ENCODE results near the gene RUSC2.
"Not testable (repeated sequence)": the region's sequence is repeated elsewhere in the genome, so short reads cannot be mapped to it uniquely, and the experiment has no call there.

The RUSC2 gene

DNA sequence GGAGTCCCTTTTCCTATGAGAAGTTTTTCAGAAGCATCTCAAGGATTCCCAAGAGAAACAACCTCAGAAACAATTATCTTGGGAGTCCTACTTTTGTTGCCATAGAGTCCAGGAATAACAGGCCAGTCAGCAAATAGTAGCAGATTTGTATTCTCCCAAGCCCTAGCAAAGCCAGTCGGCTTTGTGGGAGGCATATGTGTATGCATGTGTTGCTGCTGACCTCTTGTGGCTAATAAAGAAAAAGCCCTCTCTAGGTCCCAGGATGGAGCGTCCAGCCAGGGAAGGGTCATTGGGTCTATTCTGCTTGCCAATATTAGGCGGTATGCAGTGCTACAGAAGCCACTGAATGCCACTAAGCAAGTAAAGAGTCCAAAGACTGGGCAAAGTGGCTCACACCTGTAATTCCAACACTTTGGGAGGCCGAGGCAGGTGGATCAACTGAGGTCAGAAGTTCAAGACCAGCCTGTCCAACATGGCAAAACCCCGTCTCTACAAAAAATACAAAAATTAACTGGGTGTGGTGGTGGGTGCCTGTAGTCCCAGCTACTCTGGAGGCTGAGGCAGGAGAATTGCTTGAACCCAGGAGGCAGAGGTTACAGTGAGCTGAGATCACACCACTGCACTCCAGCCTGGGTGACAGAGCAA is 12.6 kb upstream of the RUSC2 start:
- not testable (repeated sequence) for H3K4me1 ChIP-seq (ENCODE audit: control insufficient read depth, insufficient read depth, low read length, unreplicated experiment); H3K27me3 ChIP-seq (ENCODE audit: insufficient read depth, low read length); H3K79me2 ChIP-seq (ENCODE audit: control insufficient read depth, insufficient read depth, low read length, unreplicated experiment); H2AFZ ChIP-seq (ENCODE audit: low read length, unreplicated experiment); H3K4me3 ChIP-seq (ENCODE audit: low read depth, low read length); H3K36me3 ChIP-seq (ENCODE audit: insufficient read depth, low read length); H3K27ac ChIP-seq (ENCODE audit: low read depth, low read length)

DNA sequence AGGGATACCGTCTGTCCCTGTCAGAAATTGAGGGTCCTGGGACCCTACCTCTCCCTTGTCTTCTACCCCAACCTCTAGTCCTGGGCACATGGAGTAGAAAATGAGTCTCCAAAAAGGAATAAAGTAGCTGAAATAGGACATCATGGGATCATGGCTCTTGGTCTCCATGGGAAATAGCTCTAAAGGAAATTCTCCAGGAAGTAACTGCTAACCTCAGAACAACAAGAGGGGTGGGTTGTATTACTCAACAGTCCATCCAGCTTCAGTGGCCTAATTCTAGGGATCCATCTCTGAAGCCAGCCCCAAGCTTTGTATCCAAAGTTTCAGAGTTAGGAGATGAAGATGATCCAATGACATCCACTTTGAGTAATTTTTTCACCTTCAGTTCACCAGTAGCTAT is 11.0 kb upstream of the RUSC2 start:
- Histone ChIP-seq H3K79me2 (ENCODE audit: control insufficient read depth, insufficient read depth, low read length, unreplicated experiment) (no peaks in the 10 kb centered on the region), H3K4me1 (ENCODE audit: control insufficient read depth, insufficient read depth, low read length, unreplicated experiment) (peaks cover 11% of the 10 kb centered on the region), H3K4me3 (ENCODE audit: low read depth, low read length) (no peak overlapping the region), H3K36me3 (ENCODE audit: insufficient read depth, low read length) (no peaks in the 10 kb centered on the region), H3K27ac (ENCODE audit: low read depth, low read length) (no peak overlapping the region), H2AFZ (ENCODE audit: low read length, unreplicated experiment) (no peak overlapping the region), H3K27me3 (ENCODE audit: insufficient read depth, low read length) (no peaks in the 10 kb centered on the region)

DNA sequence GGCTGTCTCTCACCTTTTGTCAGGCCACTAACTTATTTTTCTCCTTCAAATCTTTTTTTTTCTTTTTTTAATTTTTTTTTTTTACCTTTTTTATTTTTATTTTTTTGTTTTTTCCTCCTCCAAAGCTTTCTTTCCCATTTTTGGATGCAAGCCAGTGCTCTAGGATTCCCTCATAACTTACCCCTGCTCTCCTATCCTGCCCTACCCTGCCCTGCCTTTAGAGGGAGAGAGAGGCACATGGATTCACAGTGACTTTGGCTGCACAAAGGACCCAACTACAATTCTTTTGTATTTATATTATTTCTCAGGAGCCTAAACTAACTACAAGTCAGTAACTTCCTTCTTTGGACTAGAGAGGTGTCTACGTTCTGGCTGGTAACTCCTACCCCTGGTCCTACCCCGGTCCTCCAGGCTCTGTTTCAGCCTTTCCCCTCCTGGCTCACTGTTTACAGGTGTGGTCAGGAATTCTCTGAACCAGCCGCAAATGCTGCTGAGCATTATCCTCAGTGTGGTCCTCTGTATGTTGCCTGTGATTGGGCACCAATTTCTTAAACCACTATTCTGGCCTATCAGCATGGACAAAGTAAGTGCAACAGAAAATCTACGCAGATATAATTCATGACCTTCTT is 8.4 kb upstream of the RUSC2 start:
- Histone ChIP-seq H3K4me1 (ENCODE audit: control insufficient read depth, insufficient read depth, low read length, unreplicated experiment) (peaks cover 20% of the 10 kb centered on the region), H3K4me3 (ENCODE audit: low read depth, low read length) (no peak overlapping the region; the same call in 1 of the 2 replicates), H2AFZ (ENCODE audit: low read length, unreplicated experiment) (peak overlapping the region; percentile 77), H3K79me2 (ENCODE audit: control insufficient read depth, insufficient read depth, low read length, unreplicated experiment) (no peaks in the 10 kb centered on the region), H3K36me3 (ENCODE audit: insufficient read depth, low read length) (no peaks in the 10 kb centered on the region), H3K27ac (ENCODE audit: low read depth, low read length) (no peak overlapping the region), H3K27me3 (ENCODE audit: insufficient read depth, low read length) (no peaks in the 10 kb centered on the region)

DNA sequence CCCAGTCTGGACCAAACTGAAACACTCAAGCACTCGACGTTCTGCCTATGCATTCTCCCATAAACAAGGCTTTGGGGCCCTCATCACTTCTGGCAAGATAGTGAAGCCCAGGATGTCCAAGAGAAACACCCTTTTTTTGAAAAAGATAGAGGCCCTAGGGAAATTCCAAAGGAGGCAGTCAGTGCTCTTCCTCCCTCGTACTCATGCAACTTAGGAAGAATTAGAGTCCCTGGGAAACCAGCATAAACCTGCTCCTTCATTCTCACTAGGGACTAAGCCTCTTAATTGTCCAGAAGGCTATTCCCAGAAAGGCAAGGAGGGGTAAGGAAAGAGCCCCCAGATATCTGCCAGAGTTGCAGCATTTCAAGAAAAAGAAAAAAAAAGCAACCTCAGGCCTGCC is 7.8 kb upstream of the RUSC2 start:
- Histone ChIP-seq H3K27ac (ENCODE audit: low read depth, low read length) (no peak overlapping the region), H3K79me2 (ENCODE audit: control insufficient read depth, insufficient read depth, low read length, unreplicated experiment) (no peaks in the 10 kb centered on the region), H3K36me3 (ENCODE audit: insufficient read depth, low read length) (no peaks in the 10 kb centered on the region), H2AFZ (ENCODE audit: low read length, unreplicated experiment) (peak overlapping the region; percentile 77), H3K4me1 (ENCODE audit: control insufficient read depth, insufficient read depth, low read length, unreplicated experiment) (peaks cover 20% of the 10 kb centered on the region), H3K27me3 (ENCODE audit: insufficient read depth, low read length) (no peaks in the 10 kb centered on the region), H3K4me3 (ENCODE audit: low read depth, low read length) (no peak overlapping the region; the same call in 1 of the 2 replicates)

DNA sequence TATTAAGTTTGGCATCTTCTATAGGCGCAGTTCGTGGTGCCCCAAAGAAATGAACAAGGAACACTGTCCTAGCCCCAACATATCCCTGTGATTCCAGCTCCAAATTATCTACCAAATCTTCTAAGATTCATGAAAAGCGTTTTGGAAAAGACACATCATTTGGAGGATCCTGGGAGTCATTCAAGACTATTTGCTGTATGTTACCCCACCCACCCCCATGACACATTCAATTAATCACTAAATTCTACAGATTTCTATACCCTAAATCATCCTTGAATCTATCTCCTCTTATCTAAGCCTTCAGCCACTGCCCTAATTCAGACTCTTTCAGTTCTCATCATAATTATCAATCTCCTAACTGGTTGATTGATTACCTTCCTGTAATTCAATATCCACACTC is 5.5 kb upstream of the RUSC2 start:
- Histone ChIP-seq H3K4me1 (ENCODE audit: control insufficient read depth, insufficient read depth, low read length, unreplicated experiment) (peaks cover 32% of the 10 kb centered on the region), H3K27ac (ENCODE audit: low read depth, low read length) (no peak overlapping the region), H3K36me3 (ENCODE audit: insufficient read depth, low read length) (no peaks in the 10 kb centered on the region), H2AFZ (ENCODE audit: low read length, unreplicated experiment) (no peak overlapping the region), H3K4me3 (ENCODE audit: low read depth, low read length) (no peak overlapping the region), H3K27me3 (ENCODE audit: insufficient read depth, low read length) (no peaks in the 10 kb centered on the region), H3K79me2 (ENCODE audit: control insufficient read depth, insufficient read depth, low read length, unreplicated experiment) (peaks cover 15% of the 10 kb centered on the region)

DNA sequence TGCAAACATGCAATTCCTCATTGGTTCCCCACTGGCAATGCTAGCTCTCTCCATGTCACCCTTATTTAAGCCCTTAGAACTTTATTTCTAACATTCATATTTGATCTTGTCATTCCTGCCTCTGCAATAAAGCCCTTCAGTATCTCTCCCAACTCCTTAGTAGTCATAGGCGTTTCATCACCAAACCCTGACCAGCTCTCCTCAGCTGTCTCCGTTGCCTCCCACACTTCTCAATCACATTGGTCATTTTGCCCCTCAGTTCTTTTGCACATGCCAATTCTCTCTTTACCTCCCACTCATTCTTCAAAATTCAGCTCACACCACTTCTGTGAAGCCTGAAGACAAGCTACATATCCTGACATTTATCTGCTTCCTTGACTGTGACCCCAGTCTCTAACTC is 2.8 kb upstream of the RUSC2 start:
- Histone ChIP-seq H3K27me3 (ENCODE audit: insufficient read depth, low read length) (no peaks in the 10 kb centered on the region), H3K27ac (ENCODE audit: low read depth, low read length) (no peak overlapping the region), H3K4me1 (ENCODE audit: control insufficient read depth, insufficient read depth, low read length, unreplicated experiment) (peaks cover 27% of the 10 kb centered on the region), H2AFZ (ENCODE audit: low read length, unreplicated experiment) (no peak overlapping the region), H3K4me3 (ENCODE audit: low read depth, low read length) (no peak overlapping the region), H3K79me2 (ENCODE audit: control insufficient read depth, insufficient read depth, low read length, unreplicated experiment) (peaks cover 37% of the 10 kb centered on the region), H3K36me3 (ENCODE audit: insufficient read depth, low read length) (no peaks in the 10 kb centered on the region)

DNA sequence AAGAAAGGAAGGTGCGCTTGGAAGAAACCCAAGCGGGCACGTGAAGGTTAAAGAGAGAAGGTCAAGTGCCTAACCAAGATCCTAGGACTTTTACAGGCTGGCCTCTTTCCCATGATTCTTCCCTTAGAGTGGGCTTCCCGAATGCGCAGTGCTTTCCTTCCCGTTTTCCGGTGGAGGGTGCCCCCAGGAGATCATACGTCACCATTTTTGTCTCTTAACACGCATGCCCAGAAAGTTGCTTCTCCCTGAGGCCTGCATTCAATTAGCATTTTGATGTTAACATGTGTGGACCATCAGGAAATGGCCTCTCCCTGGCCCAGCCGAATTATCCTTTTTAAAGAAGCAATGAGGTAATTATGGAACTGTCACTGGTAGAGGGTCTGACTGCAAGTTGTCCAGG is 1.9 kb upstream of the RUSC2 start:
- H3K4me1 ChIP-seq (ENCODE audit: control insufficient read depth, insufficient read depth, low read length, unreplicated experiment): peaks cover 22% of the 10 kb centered on the region
- peak overlapping the region; percentile 53 for H2AFZ ChIP-seq (ENCODE audit: low read length, unreplicated experiment)
- H3K27ac ChIP-seq (ENCODE audit: low read depth, low read length): no peak overlapping the region
- H3K4me3 ChIP-seq (ENCODE audit: low read depth, low read length): peak overlapping the region; percentile 95; the same call in 1 of the 2 replicates
- peaks cover 46% of the 10 kb centered on the region for H3K79me2 ChIP-seq (ENCODE audit: control insufficient read depth, insufficient read depth, low read length, unreplicated experiment)
- no peaks in the 10 kb centered on the region for H3K36me3 ChIP-seq (ENCODE audit: insufficient read depth, low read length)
- H3K27me3 ChIP-seq (ENCODE audit: insufficient read depth, low read length): no peaks in the 10 kb centered on the region

DNA sequence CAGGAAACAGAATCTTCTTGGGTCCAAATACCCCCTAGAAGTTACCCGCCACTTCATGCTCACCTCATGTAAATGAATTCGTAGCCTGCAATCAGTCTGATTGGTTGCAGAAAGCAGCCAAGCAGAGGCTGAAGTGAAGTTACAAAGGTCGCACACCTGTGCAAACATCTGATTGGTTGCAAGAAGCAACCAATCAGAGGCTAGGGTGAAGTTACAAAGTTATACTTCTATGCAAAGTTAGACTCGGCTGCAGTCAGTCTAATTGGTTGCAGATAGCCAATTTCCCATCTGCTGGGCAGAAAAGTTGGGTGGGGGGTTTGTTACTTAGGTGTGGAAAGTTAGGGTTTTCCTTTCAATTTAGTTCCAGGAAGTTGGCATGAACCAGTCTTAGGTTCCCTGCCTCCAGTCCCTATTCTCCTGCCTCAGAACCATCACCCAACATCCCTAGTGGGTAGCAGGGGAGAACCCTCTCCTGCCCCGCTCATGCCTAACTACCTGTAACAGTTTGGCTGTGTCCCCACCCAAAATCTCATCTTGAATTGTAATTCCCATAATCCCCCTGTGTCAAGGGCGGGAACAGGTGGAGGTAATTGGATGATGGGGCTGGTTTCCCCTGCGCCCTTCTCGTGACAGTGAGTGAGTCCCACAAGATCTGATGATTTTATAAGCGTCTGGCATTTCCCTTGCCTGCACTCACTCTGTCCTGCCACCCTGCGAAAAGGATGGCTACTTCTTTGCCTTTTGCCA is 1.2 kb upstream of the RUSC2 start:
- H3K4me3 ChIP-seq (ENCODE audit: low read depth, low read length): peak overlapping the region; percentile 95
- H3K27me3 ChIP-seq (ENCODE audit: insufficient read depth, low read length): no peaks in the 10 kb centered on the region
- H3K4me1 ChIP-seq (ENCODE audit: control insufficient read depth, insufficient read depth, low read length, unreplicated experiment): peaks cover 22% of the 10 kb centered on the region
- H3K36me3 ChIP-seq (ENCODE audit: insufficient read depth, low read length): no peaks in the 10 kb centered on the region
- H2AFZ ChIP-seq (ENCODE audit: low read length, unreplicated experiment): peak overlapping the region; percentile 93
- H3K27ac ChIP-seq (ENCODE audit: low read depth, low read length): peak overlapping the region; percentile 95
- peaks cover 53% of the 10 kb centered on the region for H3K79me2 ChIP-seq (ENCODE audit: control insufficient read depth, insufficient read depth, low read length, unreplicated experiment)

DNA sequence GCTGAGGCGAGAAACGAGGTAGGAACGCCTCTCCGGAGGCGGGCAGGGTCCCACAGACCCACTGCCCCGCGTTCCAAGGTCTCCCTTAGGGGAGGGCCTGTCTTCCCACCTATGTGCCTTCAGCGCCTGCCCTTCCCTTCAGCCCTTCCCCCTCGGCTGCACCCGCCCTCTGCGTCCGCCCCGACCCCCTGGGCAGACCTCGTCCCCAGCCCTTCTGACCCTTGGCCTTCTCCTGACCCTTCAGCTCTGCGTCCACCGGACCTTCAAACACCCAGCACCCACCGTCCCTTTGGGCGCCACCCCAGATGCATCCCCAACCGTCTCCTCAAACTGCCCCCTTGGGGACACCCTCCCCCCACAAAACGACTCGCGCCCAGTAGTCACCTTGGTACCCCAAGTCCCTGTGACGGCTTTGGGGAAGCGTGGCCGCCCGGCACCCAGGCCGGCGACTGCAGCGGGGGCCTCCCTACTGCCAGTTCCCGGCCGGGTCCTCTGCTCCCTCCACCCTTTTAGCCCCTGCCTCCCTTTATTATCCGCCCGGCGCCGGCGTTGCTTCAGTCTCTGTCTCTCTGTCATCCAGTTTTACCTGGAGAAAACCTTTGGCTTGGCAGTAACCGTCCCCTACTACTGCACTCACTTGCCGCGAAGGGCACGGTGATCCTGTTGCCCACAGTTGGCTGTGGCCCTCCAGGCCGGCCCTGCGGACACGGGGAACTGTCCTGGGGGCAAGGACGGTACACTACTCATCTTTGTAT is 421 bp downstream of the RUSC2 start:
- Histone ChIP-seq H3K4me3 (ENCODE audit: low read depth, low read length) (peak overlapping the region; percentile 95), H2AFZ (ENCODE audit: low read length, unreplicated experiment) (peak overlapping the region; percentile 21), H3K27ac (ENCODE audit: low read depth, low read length) (peak overlapping the region; percentile 95)

DNA sequence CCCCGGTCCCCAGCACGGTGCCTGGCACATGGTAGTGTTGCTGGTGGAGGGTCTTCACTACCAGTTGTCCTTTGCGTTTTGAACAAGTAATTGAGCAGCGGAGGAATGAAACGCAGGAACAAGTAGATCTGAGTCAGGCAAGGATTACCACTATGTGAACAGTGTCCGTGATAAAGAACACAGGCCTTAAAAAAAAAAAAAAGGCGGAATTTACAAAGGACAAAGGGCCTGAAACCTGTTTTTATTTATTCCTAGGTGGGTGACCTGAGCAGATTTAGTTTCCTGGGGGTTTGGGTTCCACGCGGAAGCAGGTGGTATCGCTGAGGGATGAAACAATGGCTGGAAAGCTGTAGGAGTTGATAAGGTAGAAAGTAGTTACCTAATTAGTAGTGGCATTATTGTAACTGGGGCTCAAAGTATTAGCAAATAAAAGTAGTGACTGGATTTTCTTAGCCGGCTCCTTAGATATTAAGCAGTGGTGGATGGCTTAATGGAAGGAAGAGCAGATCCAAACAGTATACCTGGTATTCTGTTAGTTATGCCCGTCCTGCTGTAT is 1.1 kb downstream of the RUSC2 start:
- no peaks in the 10 kb centered on the region for H3K27me3 ChIP-seq (ENCODE audit: insufficient read depth, low read length)
- peak overlapping the region; percentile 95 for H3K27ac ChIP-seq (ENCODE audit: low read depth, low read length)
- peaks cover 8% of the 10 kb centered on the region for H3K36me3 ChIP-seq (ENCODE audit: insufficient read depth, low read length)
- peak overlapping the region; percentile 95 for H3K4me3 ChIP-seq (ENCODE audit: low read depth, low read length)
- peaks cover 12% of the 10 kb centered on the region for H3K4me1 ChIP-seq (ENCODE audit: control insufficient read depth, insufficient read depth, low read length, unreplicated experiment)
- no peak overlapping the region for H2AFZ ChIP-seq (ENCODE audit: low read length, unreplicated experiment)
- peaks cover 70% of the 10 kb centered on the region for H3K79me2 ChIP-seq (ENCODE audit: control insufficient read depth, insufficient read depth, low read length, unreplicated experiment)

More for the DNA sequence above, 421 bp downstream of the RUSC2 start:
- H3K79me2 ChIP-seq (ENCODE audit: control insufficient read depth, insufficient read depth, low read length, unreplicated experiment): peaks cover 63% of the 10 kb centered on the region
- peaks cover 12% of the 10 kb centered on the region for H3K4me1 ChIP-seq (ENCODE audit: control insufficient read depth, insufficient read depth, low read length, unreplicated experiment)
- H3K27me3 ChIP-seq (ENCODE audit: insufficient read depth, low read length): no peaks in the 10 kb centered on the region
- H3K36me3 ChIP-seq (ENCODE audit: insufficient read depth, low read length): peaks cover 2% of the 10 kb centered on the region; the same call in 1 of the 2 replicates

Measured in ACC112 (cell line).